Neuronal stem cell (in vitro differentiated cells): ENCODE results near the gene IRF5.

Experiments
- DNase-seq: peaks from one replicate; pipeline ENCODE4 v3.0.0-alpha.2; 2013; ENCODE audit warnings: low spot score
- H2AFZ ChIP-seq: one replicate; pipeline ENCODE4 v1.6.1; 2013; ENCODE audit warnings: mild to moderate bottlenecking, low read length, inconsistent platforms
- H2AK5ac ChIP-seq: 2 replicates; pipeline ENCODE4 v1.6.1; 2013; ENCODE audit warnings: low read depth, mild to moderate bottlenecking, inconsistent platforms, low read length, moderate library complexity, mixed read lengths
- H2BK120ac ChIP-seq: 2 replicates; pipeline ENCODE4 v1.6.1; 2013; ENCODE audit warnings: low read depth, mild to moderate bottlenecking, inconsistent platforms, low read length, moderate library complexity, mixed read lengths
- H2BK12ac ChIP-seq: one replicate; pipeline ENCODE4 v1.6.1; 2013; ENCODE audit warnings: low read length, inconsistent platforms
- H2BK15ac ChIP-seq: 2 replicates; pipeline ENCODE4 v1.6.1; 2013; ENCODE audit warnings: mild to moderate bottlenecking, low read length, inconsistent platforms, mixed read lengths
- H2BK5ac ChIP-seq: one replicate; pipeline ENCODE4 v1.6.1; 2013; ENCODE audit warnings: inconsistent platforms, mild to moderate bottlenecking, low read length, moderate library complexity
- H3K14ac ChIP-seq: one replicate; pipeline ENCODE4 v1.6.1; 2013; ENCODE audit warnings: low read length, inconsistent platforms
- H3K18ac ChIP-seq: 2 replicates; pipeline ENCODE4 v1.6.1; 2013; ENCODE audit warnings: low read length, inconsistent platforms
- H3K23ac ChIP-seq: 2 replicates; pipeline ENCODE4 v1.6.1; 2013; ENCODE audit warnings: low read depth, mild to moderate bottlenecking, mixed read lengths, low read length, inconsistent platforms; ENCODE audit not compliant: poor library complexity
- H3K27ac ChIP-seq: replicated peaks from 3 replicates; pipeline ENCODE4 v1.5.1; 2013; ENCODE audit warnings: low read length, inconsistent platforms
- H3K27me3 ChIP-seq, 3 experiments: 2 replicates each; pipeline ENCODE4 v1.6.1; 2013; ENCODE audit warnings: low read length in 3 of 3, mild to moderate bottlenecking in 2 of 3, inconsistent platforms in 1 of 3, low read depth in 1 of 3, mixed read lengths in 1 of 3, moderate library complexity in 1 of 3; ENCODE audit not compliant: control insufficient read depth in 3 of 3, insufficient read depth in 3 of 3
- H3K36me3 ChIP-seq, 2 donors: replicated peaks in 1 of 2; 2 replicates each; pipeline ENCODE4 v1.6.1; 2013; ENCODE audit warnings: low read length in 2 of 2; ENCODE audit not compliant: control insufficient read depth in 2 of 2, insufficient read depth in 2 of 2
- H3K4ac ChIP-seq: 2 replicates; pipeline ENCODE4 v1.6.1; 2013; ENCODE audit warnings: inconsistent platforms, mild to moderate bottlenecking, low read length, moderate library complexity
- H3K4me1 ChIP-seq, 2 donors: 1 replicate in 1 of 2; 2 replicates in 1 of 2; pipeline ENCODE4 v1.6.1; 2013; ENCODE audit warnings: low read length in 2 of 2, low read depth in 1 of 2; ENCODE audit not compliant: control insufficient read depth in 2 of 2, insufficient read depth in 1 of 2
- H3K4me2 ChIP-seq: one replicate; pipeline ENCODE4 v1.6.1; 2013; ENCODE audit warnings: mild to moderate bottlenecking, low read length, inconsistent platforms; ENCODE audit not compliant: insufficient read depth, poor library complexity, severe bottlenecking
- H3K4me3 ChIP-seq, 2 donors: 2 replicates each; pipeline ENCODE4 v1.5.1; 2013; ENCODE audit warnings: low read length in 2 of 2, mild to moderate bottlenecking in 2 of 2, inconsistent platforms in 1 of 2, moderate library complexity in 1 of 2
- H3K79me1 ChIP-seq: one replicate; pipeline ENCODE4 v1.6.1; 2013; ENCODE audit warnings: low read depth, mild to moderate bottlenecking, inconsistent platforms, low read length, moderate library complexity
- H3K9ac ChIP-seq: one replicate; pipeline ENCODE4 v1.6.1; 2013; ENCODE audit warnings: mild to moderate bottlenecking, low read depth, low read length, inconsistent platforms; ENCODE audit not compliant: poor library complexity
- H3K9me3 ChIP-seq, 2 donors: replicated peaks in 1 of 2; 2 replicates each; pipeline versions ENCODE3 to v1.6.1; 2013; ENCODE audit warnings: low read length in 2 of 2, mild to moderate bottlenecking in 2 of 2, inconsistent platforms in 1 of 2, low read depth in 1 of 2, mixed read lengths in 1 of 2, moderate library complexity in 1 of 2; ENCODE audit not compliant: control insufficient read depth in 2 of 2, insufficient read depth in 1 of 2
- H4K8ac ChIP-seq: one replicate; pipeline ENCODE4 v1.6.1; 2013; ENCODE audit warnings: low read depth, mild to moderate bottlenecking, inconsistent platforms, low read length, moderate library complexity
- H4K91ac ChIP-seq: one replicate; pipeline ENCODE4 v1.6.1; 2013; ENCODE audit warnings: low read length, low read depth, mild to moderate bottlenecking, inconsistent platforms; ENCODE audit not compliant: poor library complexity
- WGBS, 2 donors: extraction: QIAGEN DNeasy Blood & Tissue Kit; methylation state at CpG; one replicate each; pipeline ENCODE4 v1.1.7; 2013; ENCODE audit warnings: missing lambda C conversion rate in 2 of 2, mixed read lengths in 1 of 2; ENCODE audit not compliant: insufficient read length in 2 of 2, insufficient replicate concordance in 1 of 2; ENCODE audit errors: extremely low coverage in 2 of 2; 5-methylcytosine and 5-hydroxymethylcytosine counted together

Gene IRF5

DNA sequence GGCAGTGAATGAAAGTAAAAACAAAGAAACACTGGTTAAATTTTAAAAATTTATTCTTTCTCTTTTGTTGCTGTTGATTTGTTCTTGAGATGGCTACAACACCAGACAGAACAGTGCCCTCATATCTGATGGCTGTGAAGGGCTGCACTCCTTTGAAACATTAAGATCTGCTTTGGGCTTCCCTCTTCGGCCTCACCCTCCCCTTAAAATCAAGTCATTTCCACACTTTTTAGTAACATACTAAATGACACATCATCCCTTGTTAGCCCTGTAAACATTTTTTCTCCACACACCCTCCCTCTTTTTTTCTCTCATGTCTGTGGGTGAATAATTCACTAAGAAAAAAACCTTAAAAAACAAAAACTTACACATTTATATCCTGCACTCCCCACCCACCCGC lies 16.4 kb downstream of the IRF5 start:
- Histone ChIP-seq H2BK5ac (no peak overlapping the region), H3K14ac (no peak overlapping the region), H2BK15ac (no peak overlapping the region), H3K36me3 (peaks cover 22 to 75% of the 10 kb centered on the region in 2 donors), H2BK12ac (no peak overlapping the region), H3K4ac (no peak overlapping the region), H2AK5ac (no peak overlapping the region), H3K9me3 (no peaks in the 10 kb centered on the region), H4K91ac (no peak overlapping the region), H3K18ac (no peak overlapping the region), H3K4me2 (no peak overlapping the region), H3K27ac (no peak overlapping the region), H3K27me3 (no peaks in the 10 kb centered on the region), H2BK120ac (no peak overlapping the region), H3K23ac (no peak overlapping the region), H3K4me3 (no peak overlapping the region), H3K79me1 (no peaks in the 10 kb centered on the region), H3K9ac (no peak overlapping the region), H4K8ac (no peak overlapping the region), H3K4me1 (peaks cover 0 to 1% of the 10 kb centered on the region in 2 donors), H2AFZ (no peak overlapping the region)
- no CpG with 5 or more reads among the region's 2 CpGs for WGBS, 2 donors
- no peak for DNase-seq

DNA sequence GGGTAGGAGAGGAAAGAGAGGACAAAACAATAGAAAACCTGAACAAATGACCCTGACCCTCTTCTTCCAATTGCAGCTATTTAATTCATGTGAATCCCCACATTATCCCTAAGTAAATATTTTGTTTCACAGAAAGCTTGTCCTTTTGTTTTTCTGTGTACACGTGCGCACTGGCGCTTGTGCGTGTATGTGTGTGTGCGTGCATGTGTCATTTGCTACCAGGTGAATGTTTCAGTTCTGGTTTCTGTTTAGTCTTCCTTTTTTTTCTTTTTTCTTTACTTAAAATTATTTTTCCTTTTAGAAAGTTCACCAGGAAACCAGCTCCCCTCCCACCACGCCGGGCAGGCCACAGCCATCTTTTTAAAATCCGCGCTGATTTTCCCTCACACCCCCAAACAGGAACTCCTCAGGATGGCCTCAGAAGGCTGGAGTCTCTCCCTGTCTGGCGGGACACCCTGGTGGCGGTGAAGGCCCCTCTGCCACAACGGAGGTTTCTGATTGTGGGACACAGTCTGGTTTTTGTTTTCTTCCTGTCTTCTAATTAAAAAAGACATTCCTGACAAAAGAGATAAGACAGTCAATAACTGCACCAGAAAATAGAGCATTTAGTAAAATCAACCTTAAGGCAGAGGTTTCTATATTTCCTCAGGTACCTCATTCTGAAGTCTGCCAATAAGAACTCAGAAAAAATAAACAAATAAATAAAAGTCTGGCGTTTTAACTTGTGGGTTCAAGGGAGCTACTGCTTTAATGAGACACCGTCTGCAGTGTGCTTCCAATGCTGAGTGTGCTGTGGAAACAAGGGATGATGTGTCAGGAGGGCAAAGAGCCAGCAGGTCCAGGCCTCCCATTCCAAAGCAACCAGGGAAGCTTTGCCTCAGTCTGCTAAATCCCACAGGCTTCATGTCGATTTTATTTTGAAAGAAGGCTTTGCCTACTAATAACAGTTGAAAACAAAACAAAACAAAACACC lies 17.4 kb downstream of the IRF5 start:
- Histone ChIP-seq H2AK5ac (no peak overlapping the region), H3K4me2 (no peak overlapping the region), H3K23ac (no peak overlapping the region), H4K8ac (no peak overlapping the region), H3K79me1 (no peaks in the 10 kb centered on the region), H3K18ac (no peak overlapping the region), H3K27ac (no peak overlapping the region), H2AFZ (no peak overlapping the region), H2BK12ac (no peak overlapping the region), H4K91ac (no peak overlapping the region), H2BK5ac (no peak overlapping the region), H3K9me3 (no peaks in the 10 kb centered on the region), H3K4ac (no peak overlapping the region), H2BK120ac (no peak overlapping the region), H2BK15ac (no peak overlapping the region), H3K4me3 (no peak overlapping the region), H3K36me3 (peaks cover 28 to 85% of the 10 kb centered on the region in 2 donors), H3K9ac (no peak overlapping the region), H3K4me1 (peaks cover 0 to 1% of the 10 kb centered on the region in 2 donors), H3K27me3 (no peaks in the 10 kb centered on the region), H3K14ac (no peak overlapping the region)
- WGBS, 2 donors: no CpG with 5 or more reads among the region's 15 CpGs
- DNase-seq: no peak

DNA sequence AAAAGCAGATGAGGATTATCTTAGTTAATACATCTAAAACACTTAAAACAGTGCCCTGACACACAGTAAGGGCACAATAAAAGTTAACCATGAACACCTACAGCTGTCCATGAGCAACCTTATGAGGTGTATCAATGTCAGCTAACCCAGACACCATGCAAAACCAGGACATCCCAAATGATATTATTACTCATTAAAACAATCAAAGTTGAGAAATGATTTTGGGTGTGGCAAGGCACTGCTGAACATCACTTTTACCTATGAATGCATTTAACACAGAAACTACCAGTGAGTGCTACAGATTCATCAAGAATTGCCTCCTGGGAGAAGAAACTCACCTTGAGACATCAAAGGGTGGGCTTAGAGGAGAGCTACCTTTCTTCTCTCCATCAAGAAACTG lies 18.3 kb downstream of the IRF5 start:
- no peak for DNase-seq
- H2BK5ac ChIP-seq: no peak overlapping the region
- no peak overlapping the region for H2BK12ac ChIP-seq
- H3K18ac ChIP-seq: no peak overlapping the region
- peaks cover 27 to 89% of the 10 kb centered on the region in 2 donors for H3K36me3 ChIP-seq
- H3K9me3 ChIP-seq: no peaks in the 10 kb centered on the region
- no peak overlapping the region for H3K27ac ChIP-seq
- no peak overlapping the region for H2BK120ac ChIP-seq
- no peak overlapping the region for H2BK15ac ChIP-seq
- H3K9ac ChIP-seq: no peak overlapping the region
- H3K4me3 ChIP-seq: no peak overlapping the region
- H3K79me1 ChIP-seq: no peaks in the 10 kb centered on the region
- no peak overlapping the region for H4K8ac ChIP-seq
- H3K4me2 ChIP-seq: no peak overlapping the region
- no peaks in the 10 kb centered on the region for H3K27me3 ChIP-seq
- H2AK5ac ChIP-seq: no peak overlapping the region
- H2AFZ ChIP-seq: no peak overlapping the region
- no peak overlapping the region for H3K14ac ChIP-seq
- no peak overlapping the region for H4K91ac ChIP-seq
- peaks cover 0 to 1% of the 10 kb centered on the region in 2 donors for H3K4me1 ChIP-seq
- H3K23ac ChIP-seq: no peak overlapping the region
- no peak overlapping the region for H3K4ac ChIP-seq

DNA sequence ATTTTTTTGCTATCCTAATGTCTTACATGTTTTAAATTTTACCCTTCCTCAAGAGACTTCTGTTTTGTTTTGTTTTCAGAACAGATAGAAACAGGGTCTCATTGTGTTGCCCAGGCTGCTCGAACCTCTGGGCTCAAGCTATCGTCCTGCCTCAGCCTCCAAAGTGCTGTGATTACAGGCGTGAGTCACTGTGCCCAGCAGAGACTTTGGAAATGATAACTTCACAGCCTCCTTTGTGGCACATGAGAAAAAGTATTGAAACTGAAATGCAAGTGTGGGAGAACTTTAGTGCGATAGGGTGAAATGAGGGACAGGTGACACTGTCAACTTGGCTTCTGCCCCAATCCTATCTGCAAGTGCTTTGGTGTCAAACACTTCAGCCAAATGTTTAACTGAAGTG lies 21.6 kb downstream of the IRF5 start:
- Histone ChIP-seq H4K91ac (no peak overlapping the region), H3K79me1 (no peaks in the 10 kb centered on the region), H3K14ac (no peak overlapping the region), H3K18ac (no peak overlapping the region), H3K36me3 (peaks cover 21 to 88% of the 10 kb centered on the region in 2 donors), H3K27ac (no peak overlapping the region), H3K23ac (no peak overlapping the region), H2BK5ac (no peak overlapping the region), H3K9me3 (no peaks in the 10 kb centered on the region), H2BK120ac (no peak overlapping the region), H3K9ac (no peak overlapping the region), H3K27me3 (no peaks in the 10 kb centered on the region), H3K4me2 (no peak overlapping the region), H2AK5ac (no peak overlapping the region), H2AFZ (no peak overlapping the region), H4K8ac (no peak overlapping the region), H3K4me3 (no peak overlapping the region), H3K4ac (no peak overlapping the region), H2BK15ac (no peak overlapping the region), H2BK12ac (no peak overlapping the region), H3K4me1 (peaks cover 0 to 1% of the 10 kb centered on the region in 2 donors)
- no peak for DNase-seq
- no CpG with 5 or more reads among the region's 4 CpGs for WGBS, 2 donors
